ENCODE data around the gene FUT9. TPM values are rescaled to one million over a fixed set of nuclear protein-coding genes. Genes with fewer than 3 reads are reported as not detected.

FUT9 gene
- total and polyA plus RNA-seq, 10 of the 15 experiments (the other 5 are each of a cell fraction or from before 2014, with no cell fraction given), result not detected

DNA sequence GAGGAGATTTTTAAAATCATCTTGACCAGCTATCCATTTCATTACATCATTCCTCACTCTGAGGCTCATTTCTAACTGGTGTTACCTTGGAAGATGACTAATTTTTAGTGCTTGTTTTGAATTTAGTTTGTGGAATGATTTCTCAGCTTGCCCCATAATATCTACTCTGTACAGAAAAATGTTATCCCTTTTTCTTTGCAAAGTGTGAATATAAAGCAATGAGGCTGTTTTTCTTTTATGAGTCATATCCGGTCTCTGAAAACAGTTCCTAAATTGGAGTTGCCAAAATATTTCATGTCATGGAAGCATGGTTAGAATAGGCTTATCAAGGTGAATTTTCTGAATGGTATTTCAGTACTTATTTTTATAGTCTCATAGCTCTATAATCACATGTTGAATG, 43.8 kb downstream of the FUT9 start:
- DNase-seq (ENCODE audit: low read depth, low spot score) (no peak), ATAC-seq (no peak), FAIRE-seq (no peak)
- H3K27ac ChIP-seq (ENCODE audit: control insufficient read depth, insufficient read depth), result no peak overlapping the region
- H3K27me3 ChIP-seq (replicated peaks in 1 of 2; ENCODE audit: control insufficient read depth in 2 of 2, insufficient read depth in 2 of 2, low read length in 1 of 2), result no peaks in the 10 kb centered on the region
- BruUV-seq (replicated peaks), result no TSS peak
- ChIA-PET CTCF (no interaction called here), POLR2A (no interaction called here), RAD21 (ENCODE audit: unreplicated experiment) (no interaction called here), SMC1A (ENCODE audit: uncharacterized antibody, unreplicated experiment) (no interaction called here)
- H3K4me2 ChIP-seq (ENCODE audit: control insufficient read depth, insufficient read depth), result no peak overlapping the region
- H3K4me1 ChIP-seq (ENCODE audit: control insufficient read depth, insufficient read depth, low read length), result no peaks in the 10 kb centered on the region
- in situ Hi-C loops (cut with MboI) (no loop called here), intact Hi-C loops (cut with micrococcal nuclease; ENCODE audit: unreplicated experiment) (no loop called here)
- no peaks in the 10 kb centered on the region for H3K79me2 ChIP-seq (ENCODE audit: control insufficient read depth, insufficient read depth, low read length)
- no peaks in the 10 kb centered on the region for H3K36me3 ChIP-seq (ENCODE audit: control insufficient read depth in 2 of 2, insufficient read depth in 2 of 2, low read length in 1 of 2)
- no peaks in the 10 kb centered on the region for H4K20me1 ChIP-seq (ENCODE audit: control insufficient read depth, insufficient read depth)
- H3K9me3 ChIP-seq (replicated peaks; ENCODE audit: control insufficient read depth, insufficient read depth, low read length), result no peaks in the 10 kb centered on the region
- H3K9ac ChIP-seq (ENCODE audit: control insufficient read depth, insufficient read depth, low read length), result no peak overlapping the region
- H2AFZ ChIP-seq (ENCODE audit: control insufficient read depth, low read depth, low read length), result no peak overlapping the region
- no peak overlapping the region for H3K4me3 ChIP-seq
- 89% methylated on average over 1 of the region's 1 CpG for WGBS (ENCODE audit: insufficient coverage, insufficient replicate concordance, low lambda C conversion rate, missing lambda C conversion rate)
- no peak for TF ChIP-seq CBX5 (IDR thresholded peaks at IDR 0.05; ENCODE audit: low read depth)
- TF ChIP-seq ASH2L (IDR thresholded peaks at IDR 0.05; ENCODE audit: borderline replicate concordance, low read depth), result no peak
- no peak for TF ChIP-seq USF1 (IDR thresholded peaks at IDR 0.05; ENCODE audit: borderline replicate concordance, extremely low read length, insufficient read depth, low read depth, low read length)
- no peak for TF ChIP-seq TCF12 (IDR thresholded peaks at IDR 0.05; ENCODE audit: low read depth, low read length)
- no peak for TF ChIP-seq IKZF2 (IDR thresholded peaks at IDR 0.05)
- TF ChIP-seq SREBF1 (IDR thresholded peaks at IDR 0.05; ENCODE audit: low read length), result no peak
- no peak for TF ChIP-seq STAT3 (IDR thresholded peaks at IDR 0.05; ENCODE audit: low read depth, low read length)
- no peak for TF ChIP-seq SMARCA5 (IDR thresholded peaks at IDR 0.05)
- TF ChIP-seq, protein P1, sequence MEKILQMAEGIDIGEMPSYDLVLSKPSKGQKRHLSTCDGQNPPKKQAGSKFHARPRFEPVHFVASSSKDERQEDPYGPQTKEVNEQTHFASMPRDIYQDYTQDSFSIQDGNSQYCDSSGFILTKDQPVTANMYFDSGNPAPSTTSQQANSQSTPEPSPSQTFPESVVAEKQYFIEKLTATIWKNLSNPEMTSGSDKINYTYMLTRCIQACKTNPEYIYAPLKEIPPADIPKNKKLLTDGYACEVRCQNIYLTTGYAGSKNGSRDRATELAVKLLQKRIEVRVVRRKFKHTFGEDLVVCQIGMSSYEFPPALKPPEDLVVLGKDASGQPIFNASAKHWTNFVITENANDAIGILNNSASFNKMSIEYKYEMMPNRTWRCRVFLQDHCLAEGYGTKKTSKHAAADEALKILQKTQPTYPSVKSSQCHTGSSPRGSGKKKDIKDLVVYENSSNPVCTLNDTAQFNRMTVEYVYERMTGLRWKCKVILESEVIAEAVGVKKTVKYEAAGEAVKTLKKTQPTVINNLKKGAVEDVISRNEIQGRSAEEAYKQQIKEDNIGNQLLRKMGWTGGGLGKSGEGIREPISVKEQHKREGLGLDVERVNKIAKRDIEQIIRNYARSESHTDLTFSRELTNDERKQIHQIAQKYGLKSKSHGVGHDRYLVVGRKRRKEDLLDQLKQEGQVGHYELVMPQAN (conservative IDR thresholded peaks at IDR 0.05), result no peak
- TF ChIP-seq, protein P2, sequence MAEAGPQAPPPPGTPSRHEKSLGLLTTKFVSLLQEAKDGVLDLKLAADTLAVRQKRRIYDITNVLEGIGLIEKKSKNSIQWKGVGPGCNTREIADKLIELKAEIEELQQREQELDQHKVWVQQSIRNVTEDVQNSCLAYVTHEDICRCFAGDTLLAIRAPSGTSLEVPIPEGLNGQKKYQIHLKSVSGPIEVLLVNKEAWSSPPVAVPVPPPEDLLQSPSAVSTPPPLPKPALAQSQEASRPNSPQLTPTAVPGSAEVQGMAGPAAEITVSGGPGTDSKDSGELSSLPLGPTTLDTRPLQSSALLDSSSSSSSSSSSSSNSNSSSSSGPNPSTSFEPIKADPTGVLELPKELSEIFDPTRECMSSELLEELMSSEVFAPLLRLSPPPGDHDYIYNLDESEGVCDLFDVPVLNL (IDR thresholded peaks at IDR 0.05; ENCODE audit: low read depth, low read length), result no peak
- no peak for TF ChIP-seq SRF (IDR thresholded peaks at IDR 0.05; ENCODE audit: low read depth in 2 of 2, low read length in 2 of 2)
- no peak for TF ChIP-seq POLR2AphosphoS5 (IDR thresholded peaks at IDR 0.05; ENCODE audit: low read length)
- TF ChIP-seq ZNF384 (IDR thresholded peaks at IDR 0.05; ENCODE audit: borderline replicate concordance, low read depth, low read length), result no peak
- TF ChIP-seq, protein P3, sequence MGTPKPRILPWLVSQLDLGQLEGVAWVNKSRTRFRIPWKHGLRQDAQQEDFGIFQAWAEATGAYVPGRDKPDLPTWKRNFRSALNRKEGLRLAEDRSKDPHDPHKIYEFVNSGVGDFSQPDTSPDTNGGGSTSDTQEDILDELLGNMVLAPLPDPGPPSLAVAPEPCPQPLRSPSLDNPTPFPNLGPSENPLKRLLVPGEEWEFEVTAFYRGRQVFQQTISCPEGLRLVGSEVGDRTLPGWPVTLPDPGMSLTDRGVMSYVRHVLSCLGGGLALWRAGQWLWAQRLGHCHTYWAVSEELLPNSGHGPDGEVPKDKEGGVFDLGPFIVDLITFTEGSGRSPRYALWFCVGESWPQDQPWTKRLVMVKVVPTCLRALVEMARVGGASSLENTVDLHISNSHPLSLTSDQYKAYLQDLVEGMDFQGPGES (IDR thresholded peaks at IDR 0.05), result no peak
- TF ChIP-seq ESRRA (IDR thresholded peaks at IDR 0.05; ENCODE audit: low read length), result no peak
- TF ChIP-seq, protein P4, sequence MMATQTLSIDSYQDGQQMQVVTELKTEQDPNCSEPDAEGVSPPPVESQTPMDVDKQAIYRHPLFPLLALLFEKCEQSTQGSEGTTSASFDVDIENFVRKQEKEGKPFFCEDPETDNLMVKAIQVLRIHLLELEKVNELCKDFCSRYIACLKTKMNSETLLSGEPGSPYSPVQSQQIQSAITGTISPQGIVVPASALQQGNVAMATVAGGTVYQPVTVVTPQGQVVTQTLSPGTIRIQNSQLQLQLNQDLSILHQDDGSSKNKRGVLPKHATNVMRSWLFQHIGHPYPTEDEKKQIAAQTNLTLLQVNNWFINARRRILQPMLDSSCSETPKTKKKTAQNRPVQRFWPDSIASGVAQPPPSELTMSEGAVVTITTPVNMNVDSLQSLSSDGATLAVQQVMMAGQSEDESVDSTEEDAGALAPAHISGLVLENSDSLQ (IDR thresholded peaks at IDR 0.05), result no peak
- no peak for TF ChIP-seq E2F8 (IDR thresholded peaks at IDR 0.05; ENCODE audit: low read depth, partially characterized antibody)

Measured in GM12878 (cell line).